Parathyroid adenoma (tissue), 2 donors: Measurements from ENCODE around the gene KLHL3.
A peak's percentile ranks its signal among the peaks of the same experiment; 100 is the strongest.

Experiments
- H2AFZ ChIP-seq: fragments of 300-600 bp; sonication (generic); one replicate; pipeline ENCODE4 v1.7.0; 2017; ENCODE audit warnings: antibody characterized with exemption, mild to moderate bottlenecking
- H3K27ac ChIP-seq: fragments of 300-600 bp; sonication (generic); one replicate; pipeline ENCODE4 v1.7.0; 2017
- H3K27me3 ChIP-seq: fragments of 300-600 bp; sonication (generic); one replicate; pipeline ENCODE4 v1.7.0; 2017; ENCODE audit warnings: low read length; ENCODE audit not compliant: control insufficient read depth, insufficient read depth
- H3K36me3 ChIP-seq: fragments of 300-600 bp; sonication (generic); one replicate; pipeline ENCODE4 v1.7.0; 2017; ENCODE audit warnings: low read length; ENCODE audit not compliant: control insufficient read depth, insufficient read depth
- H3K4me1 ChIP-seq: fragments of 300-600 bp; sonication (generic); one replicate; pipeline ENCODE4 v1.7.0; 2017; ENCODE audit warnings: control low read depth
- H3K4me2 ChIP-seq: fragments of 300-600 bp; sonication (generic); one replicate; pipeline ENCODE4 v1.7.0; 2017; ENCODE audit warnings: low read length
- H3K4me3 ChIP-seq: fragments of 300-600 bp; sonication (generic); one replicate; pipeline ENCODE4 v1.7.0; 2017; ENCODE audit warnings: low read depth, low read length
- H3K79me2 ChIP-seq: fragments of 300-600 bp; sonication (generic); one replicate; pipeline ENCODE4 v1.7.0; 2017; ENCODE audit warnings: control low read depth
- H3K9ac ChIP-seq: fragments of 300-600 bp; sonication (generic); one replicate; pipeline ENCODE4 v1.7.0; 2017; ENCODE audit warnings: mild to moderate bottlenecking
- H3K9me3 ChIP-seq: fragments of 300-600 bp; sonication (generic); one replicate; pipeline ENCODE4 v1.7.0; 2017; ENCODE audit warnings: low read length; ENCODE audit not compliant: control insufficient read depth
- CTCF ChIP-seq: fragments of 300-600 bp; sonication (generic); IDR thresholded peaks from one replicate; pipeline ENCODE4 v1.7.0; 2017; ENCODE audit warnings: antibody characterized with exemption, mild to moderate bottlenecking
- donor health status: primary hyperparathyroidism.

Gene KLHL3

GRCh38 chr5:137666461-137666850 is 69.4 kb downstream of the KLHL3 start:
- H3K79me2 ChIP-seq, result no peaks in the 10 kb centered on the region
- no peaks in the 10 kb centered on the region for H3K36me3 ChIP-seq
- H3K27ac ChIP-seq, result no peak overlapping the region
- H3K4me1 ChIP-seq, result no peaks in the 10 kb centered on the region
- no peaks in the 10 kb centered on the region for H3K9me3 ChIP-seq
- H2AFZ ChIP-seq, result no peak overlapping the region
- no peak overlapping the region for H3K9ac ChIP-seq
- no peak for TF ChIP-seq CTCF
- no peak overlapping the region for H3K4me3 ChIP-seq
- H3K4me2 ChIP-seq, result no peak overlapping the region
- H3K27me3 ChIP-seq, result no peaks in the 10 kb centered on the region

- no peak overlapping the region for H3K4me2 ChIP-seq
- no peaks in the 10 kb centered on the region for H3K36me3 ChIP-seq
- no peak for TF ChIP-seq CTCF
- no peak overlapping the region for H3K4me3 ChIP-seq
- no peaks in the 10 kb centered on the region for H3K9me3 ChIP-seq
- no peak overlapping the region for H3K27ac ChIP-seq
- no peaks in the 10 kb centered on the region for H3K79me2 ChIP-seq
- H3K4me1 ChIP-seq, result no peaks in the 10 kb centered on the region
- H3K27me3 ChIP-seq, result no peaks in the 10 kb centered on the region
- H2AFZ ChIP-seq, result no peak overlapping the region
- H3K9ac ChIP-seq, result no peak overlapping the region
Measured at GRCh38 chr5:137665678-137666460, 70.0 kb downstream of the KLHL3 start.

GRCh38 chr5:137660349-137660817 is 75.5 kb downstream of the KLHL3 start:
- Histone ChIP-seq H3K4me1 (peaks cover 3% of the 10 kb centered on the region), H3K9me3 (no peaks in the 10 kb centered on the region), H3K79me2 (no peaks in the 10 kb centered on the region), H3K4me3 (no peak overlapping the region), H2AFZ (peak overlapping the region; percentile 23), H3K36me3 (no peaks in the 10 kb centered on the region), H3K27me3 (no peaks in the 10 kb centered on the region), H3K4me2 (no peak overlapping the region), H3K27ac (no peak overlapping the region), H3K9ac (no peak overlapping the region)
- peak; percentile 83 for TF ChIP-seq CTCF

GRCh38 chr5:137659209-137659608 is 76.7 kb downstream of the KLHL3 start:
- Histone ChIP-seq H3K79me2 (no peaks in the 10 kb centered on the region), H2AFZ (no peak overlapping the region), H3K4me3 (no peak overlapping the region), H3K27ac (no peak overlapping the region), H3K4me1 (peaks cover 3% of the 10 kb centered on the region), H3K36me3 (no peaks in the 10 kb centered on the region), H3K9ac (no peak overlapping the region), H3K9me3 (no peaks in the 10 kb centered on the region), H3K4me2 (no peak overlapping the region), H3K27me3 (no peaks in the 10 kb centered on the region)
- TF ChIP-seq CTCF, result no peak

GRCh38 chr5:137658324-137658723 is 77.6 kb downstream of the KLHL3 start:
- Histone ChIP-seq H3K4me1 (peaks cover 3% of the 10 kb centered on the region), H3K27ac (no peak overlapping the region), H3K4me3 (no peak overlapping the region), H3K4me2 (no peak overlapping the region), H3K27me3 (no peaks in the 10 kb centered on the region), H3K79me2 (no peaks in the 10 kb centered on the region), H3K36me3 (no peaks in the 10 kb centered on the region), H3K9me3 (no peaks in the 10 kb centered on the region), H3K9ac (no peak overlapping the region), H2AFZ (no peak overlapping the region)
- no peak for TF ChIP-seq CTCF
